SK-N-MC (cell line): ENCODE data around the gene CELF2.

Experiments used
- DNase-seq: peaks from one replicate; pipeline ENCODE4 v3.0.0-alpha.2; 2011; ENCODE audit warnings: low read depth, low spot score
- H3K27ac ChIP-seq: fragments of 200-600 bp; sonication (generic); 2 replicates; pipeline ENCODE4 v1.5.1; 2016; ENCODE audit warnings: mixed run types
- H3K36me3 ChIP-seq: fragments of 200-600 bp; sonication (generic); 2 replicates; pipeline ENCODE4 v1.6.1; 2017; ENCODE audit warnings: antibody characterized with exemption, low read length, mixed read lengths; ENCODE audit not compliant: insufficient read depth
- H3K4me3 ChIP-seq: fragments of 200-600 bp; sonication (generic); 2 replicates; pipeline ENCODE4 v1.5.1; 2016
- H3K9ac ChIP-seq: fragments of 200-600 bp; sonication (generic); 2 replicates; pipeline ENCODE4 v1.8.0; 2017; ENCODE audit warnings: mixed run types, mixed read lengths; ENCODE audit not compliant: insufficient read length
- H3K9me3 ChIP-seq: fragments of 200-600 bp; sonication (generic); 2 replicates; pipeline ENCODE4 v1.6.1; 2017; ENCODE audit warnings: low read depth, mild to moderate bottlenecking, antibody characterized with exemption, low read length, moderate library complexity, mixed read lengths
- EZH2 ChIP-seq: fragments of 200-600 bp; sonication (generic); IDR thresholded peaks from one replicate; pipeline ENCODE4 v1.6.1; 2017; ENCODE audit warnings: antibody characterized with exemption
- FOXP2 ChIP-seq: optimal IDR thresholded peaks from 2 replicates; pipeline ENCODE3; 2011; ENCODE audit warnings: mild to moderate bottlenecking, moderate library complexity; ENCODE audit not compliant: insufficient read depth; ENCODE audit errors: extremely low read length, control extremely low read depth
- POLR2AphosphoS5 ChIP-seq: IDR thresholded peaks from 2 replicates; pipeline ENCODE4 v1.6.1; 2012; ENCODE audit warnings: mild to moderate bottlenecking, low read depth, low read length, borderline replicate concordance

CELF2 gene

GRCh38 chr10:11085545-11085944, 67.9 kb downstream of the CELF2 start:
- H3K9me3 ChIP-seq: no peaks in the 10 kb centered on the region

DNA sequence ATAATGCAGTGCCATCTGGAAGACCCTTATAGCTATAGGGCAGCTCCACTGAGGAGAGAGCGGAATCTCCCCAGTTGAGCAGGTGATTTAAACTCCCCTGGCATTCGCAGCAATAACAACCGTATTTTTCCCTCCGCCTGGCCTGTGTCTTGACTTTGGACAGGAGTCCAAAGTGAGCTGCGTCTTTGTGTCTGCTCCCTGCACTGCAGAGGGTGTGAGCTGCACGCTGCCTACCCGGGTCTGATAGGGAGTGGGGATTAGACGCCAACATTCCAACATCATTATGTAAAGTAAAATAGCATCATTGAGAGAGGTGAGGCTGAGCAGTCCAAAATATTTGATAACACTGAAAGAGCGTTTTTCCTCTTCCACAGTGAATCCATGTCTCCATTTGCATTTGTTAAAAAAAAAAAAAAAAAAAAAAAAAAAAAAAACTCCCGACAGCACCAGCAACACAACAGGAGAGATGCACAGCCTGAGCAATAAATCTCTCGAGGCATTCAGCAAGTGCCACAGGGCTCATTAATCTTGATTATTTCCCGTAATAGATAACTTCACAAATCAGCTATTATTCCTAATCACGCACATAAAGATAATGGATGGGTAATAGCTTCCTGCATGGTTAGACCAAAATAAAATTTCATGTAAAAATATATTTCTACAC, 68.6 kb downstream of the CELF2 start:
- H3K27ac ChIP-seq: no peak overlapping the region
- no peak for DNase-seq
- no peak overlapping the region for H3K9ac ChIP-seq
- no peaks in the 10 kb centered on the region for H3K9me3 ChIP-seq
- H3K4me3 ChIP-seq: no peak overlapping the region
- TF ChIP-seq POLR2AphosphoS5: no peak
- no peak for TF ChIP-seq FOXP2
- no peak for TF ChIP-seq EZH2
- no peaks in the 10 kb centered on the region for H3K36me3 ChIP-seq

More at GRCh38 chr10:11085545-11085944, 67.9 kb downstream of the CELF2 start:
- Histone ChIP-seq H3K36me3 (no peaks in the 10 kb centered on the region), H3K9ac (no peak overlapping the region), H3K27ac (no peak overlapping the region), H3K4me3 (no peak overlapping the region)
- TF ChIP-seq FOXP2: no peak
- TF ChIP-seq EZH2: no peak
- no peak for TF ChIP-seq POLR2AphosphoS5
- no peak for DNase-seq

- Histone ChIP-seq H3K36me3 (no peaks in the 10 kb centered on the region), H3K27ac (no peak overlapping the region), H3K9me3 (no peaks in the 10 kb centered on the region), H3K9ac (no peak overlapping the region), H3K4me3 (no peak overlapping the region)
- DNase-seq: no peak
- TF ChIP-seq EZH2 (no peak), POLR2AphosphoS5 (no peak), FOXP2 (no peak)
Measured at GRCh38 chr10:11087372-11087771, 69.7 kb downstream of the CELF2 start.

DNA sequence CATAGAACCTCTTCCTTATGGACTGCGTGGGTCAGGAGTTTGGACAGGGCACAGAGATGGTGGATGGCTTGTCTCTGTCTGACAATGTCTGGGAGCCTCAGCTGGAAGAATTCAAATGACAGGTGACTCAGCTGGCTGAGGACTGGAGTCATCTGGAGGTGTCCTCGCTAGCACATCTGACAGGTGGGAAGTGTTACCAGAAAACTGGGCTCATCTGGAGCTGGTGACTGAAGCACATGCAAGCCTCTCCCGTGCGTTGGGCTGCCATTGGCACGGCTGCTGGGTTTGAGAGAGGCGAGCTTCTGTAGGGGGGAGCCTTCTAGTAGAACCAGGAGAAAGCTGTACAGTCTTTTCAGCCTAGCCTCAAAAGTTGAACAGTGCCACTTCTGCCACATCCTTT, 71.0 kb downstream of the CELF2 start:
- Histone ChIP-seq H3K9me3 (no peaks in the 10 kb centered on the region), H3K27ac (no peak overlapping the region)

GRCh38 chr10:11089272-11089671, 71.6 kb downstream of the CELF2 start:
- Histone ChIP-seq H3K9me3 (no peaks in the 10 kb centered on the region), H3K4me3 (no peak overlapping the region), H3K27ac (no peak overlapping the region), H3K36me3 (no peaks in the 10 kb centered on the region), H3K9ac (no peak overlapping the region)
- DNase-seq: no peak
- no peak for TF ChIP-seq POLR2AphosphoS5
- no peak for TF ChIP-seq FOXP2
- TF ChIP-seq EZH2: no peak

More for the DNA sequence above, 71.0 kb downstream of the CELF2 start:
- no peak overlapping the region for H3K4me3 ChIP-seq
- H3K36me3 ChIP-seq: no peaks in the 10 kb centered on the region
- no peak for TF ChIP-seq EZH2
- no peak for TF ChIP-seq POLR2AphosphoS5
- TF ChIP-seq FOXP2: no peak
- no peak for DNase-seq
- H3K9ac ChIP-seq: no peak overlapping the region

DNA sequence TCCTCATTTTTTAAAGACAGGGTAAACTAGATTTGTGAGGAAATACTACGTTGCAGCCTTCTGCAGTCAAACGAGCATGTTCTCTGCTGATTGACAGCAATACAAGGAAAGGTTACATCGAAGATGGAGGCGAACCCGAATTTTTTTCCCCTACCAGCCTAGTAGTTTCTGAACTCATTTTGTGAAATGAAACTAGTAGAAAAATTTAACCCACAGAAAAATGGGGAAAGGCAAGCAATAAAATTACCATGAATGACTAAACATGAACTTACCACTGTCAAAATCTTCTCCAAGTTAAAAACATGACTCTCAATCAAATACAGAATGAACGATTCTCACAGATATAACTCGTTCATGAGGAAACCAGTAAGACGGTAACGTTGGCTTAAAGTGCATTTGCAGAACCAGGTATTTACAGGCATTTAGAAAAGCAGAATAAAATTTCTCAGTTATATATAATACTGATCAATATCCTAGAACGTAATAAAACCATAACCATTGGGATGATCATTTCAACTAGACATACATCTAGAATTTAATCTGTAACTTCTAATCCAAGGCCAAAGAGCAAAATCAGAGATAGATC, 73.9 kb downstream of the CELF2 start:
- H3K27ac ChIP-seq: no peak overlapping the region
- H3K9ac ChIP-seq: no peak overlapping the region
- H3K36me3 ChIP-seq: no peaks in the 10 kb centered on the region
- H3K4me3 ChIP-seq: no peak overlapping the region
- TF ChIP-seq FOXP2 (no peak), EZH2 (no peak)
- H3K9me3 ChIP-seq: no peaks in the 10 kb centered on the region
- no peak for DNase-seq

DNA sequence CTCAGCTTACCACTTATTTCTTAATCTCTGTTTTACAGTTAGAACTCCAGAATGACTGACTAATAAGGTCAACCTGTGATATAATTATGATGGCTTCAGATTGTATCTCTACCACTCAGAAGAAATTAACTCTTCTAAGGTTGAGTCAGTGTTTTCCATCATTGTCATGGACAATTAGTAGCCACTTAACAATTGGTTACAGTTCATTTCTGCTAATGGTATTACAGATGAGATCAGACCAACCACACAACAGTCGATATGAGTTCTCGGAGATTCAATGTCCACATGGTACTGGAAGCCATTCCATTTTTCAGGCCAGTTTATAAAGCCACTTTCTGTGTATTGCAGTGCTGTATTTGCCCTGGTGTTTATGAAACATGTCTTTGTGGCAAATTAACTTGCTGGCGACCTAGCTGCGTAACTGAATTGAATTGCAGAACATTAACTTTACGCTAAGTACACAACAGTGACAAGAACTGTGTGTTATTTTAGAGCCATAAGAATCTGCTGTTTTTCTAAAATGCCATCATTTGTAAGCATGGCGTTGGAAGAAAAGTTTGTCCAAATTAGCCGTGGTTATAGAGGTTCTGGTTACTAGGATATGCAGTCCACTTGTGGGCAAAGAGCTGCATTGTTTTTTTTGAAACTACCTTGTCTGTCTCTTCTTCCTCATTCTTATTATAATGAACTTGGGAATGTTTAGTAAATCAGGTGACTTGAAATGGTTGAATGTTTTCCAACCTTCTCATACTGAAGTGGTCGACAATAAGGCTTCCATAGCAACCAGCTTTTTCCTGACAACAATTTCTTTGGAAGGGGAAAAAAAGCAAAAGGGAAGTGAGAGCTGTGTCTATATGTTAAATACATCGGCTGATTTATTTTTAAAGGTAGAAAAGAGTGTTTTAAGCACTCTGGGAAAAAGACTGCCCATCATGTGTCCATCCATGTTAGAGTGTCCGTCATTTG, 76.4 kb downstream of the CELF2 start:
- no peak for TF ChIP-seq POLR2AphosphoS5
- TF ChIP-seq EZH2: no peak
- TF ChIP-seq FOXP2: no peak
- Histone ChIP-seq H3K36me3 (no peaks in the 10 kb centered on the region), H3K9ac (no peak overlapping the region), H3K27ac (no peak overlapping the region), H3K4me3 (no peak overlapping the region), H3K9me3 (no peaks in the 10 kb centered on the region)
- DNase-seq: no peak

DNA sequence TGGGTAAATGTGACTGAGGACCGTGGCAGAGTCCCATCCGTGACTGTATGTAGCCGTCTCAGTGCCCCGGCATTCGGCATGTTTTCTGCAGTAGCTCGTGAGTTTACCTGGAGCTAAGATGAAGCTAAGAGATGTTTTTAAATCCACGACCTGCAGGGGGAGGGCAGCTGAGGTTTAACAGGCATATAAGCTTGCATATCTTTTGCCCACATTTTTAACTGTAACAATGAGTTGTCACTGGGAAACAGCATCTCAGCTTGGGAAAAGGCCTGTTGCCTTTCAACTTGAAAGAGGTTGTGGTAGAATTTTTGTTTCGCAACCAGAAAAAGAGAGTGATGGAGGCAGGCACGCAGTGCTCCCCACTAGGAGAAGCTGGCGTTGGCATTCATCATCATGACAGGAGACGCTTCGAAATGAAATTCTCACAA, 77.7 kb downstream of the CELF2 start:
- no peak for TF ChIP-seq EZH2
- TF ChIP-seq POLR2AphosphoS5: no peak
- no peak for TF ChIP-seq FOXP2
- DNase-seq: no peak
- H3K36me3 ChIP-seq: no peaks in the 10 kb centered on the region

More for the DNA sequence above, 77.7 kb downstream of the CELF2 start:
- H3K27ac ChIP-seq: no peak overlapping the region
- no peaks in the 10 kb centered on the region for H3K9me3 ChIP-seq
- H3K4me3 ChIP-seq: no peak overlapping the region
- H3K9ac ChIP-seq: no peak overlapping the region
